ENCODE measurements around the gene ICA1.

The ICA1 gene

GRCh38 chr7:8236780-8237407 is 25.1 kb downstream of the ICA1 start (continued):
- TF ChIP-seq ZNF280C (tag by site-specific recombination; IDR thresholded peaks at IDR 0.05) (no peak), ZNF830 (tag by site-specific recombination; IDR thresholded peaks at IDR 0.05; ENCODE audit: low read depth) (no peak), ATF2 (tag by site-specific recombination; IDR thresholded peaks at IDR 0.05; ENCODE audit: low read depth) (no peak), ZNF768 (tag by site-specific recombination; IDR thresholded peaks at IDR 0.05) (no peak), ZNF221 (tag by site-specific recombination; IDR thresholded peaks at IDR 0.05; ENCODE audit: borderline replicate concordance) (no peak), SETDB1 (IDR thresholded peaks at IDR 0.05; ENCODE audit: insufficient read length, low read length) (no peak)

GRCh38 chr7:8232999-8233847 is 28.7 kb downstream of the ICA1 start:
- TF ChIP-seq ZBTB11 (tag by site-specific recombination; conservative IDR thresholded peaks at IDR 0.05; ENCODE audit: low read depth), result no peak
- CTCF ChIA-PET, result no interaction called here
- no peak overlapping the region for H3K27ac ChIP-seq (ENCODE audit: extremely low read depth, low read depth, low read length)

GRCh38 chr7:8229927-8230326 is 32.0 kb downstream of the ICA1 start:
- Histone ChIP-seq H3K4me1 (ENCODE audit: control insufficient read depth, insufficient read depth, low read length) (no peaks in the 10 kb centered on the region), H3K36me3 (ENCODE audit: control insufficient read depth in 2 of 2, insufficient read depth in 1 of 2, low read length in 2 of 2) (no peaks in the 10 kb centered on the region; a peak in 1 of 3 replicates), H3K9me3 (ENCODE audit: control insufficient read depth, insufficient read depth, low read depth, low read length) (no peaks in the 10 kb centered on the region), H3K4me3 (ENCODE audit: low read depth, low read length) (no peak overlapping the region), H3K27ac (ENCODE audit: extremely low read depth, low read depth, low read length) (no peak overlapping the region)
- ChIA-PET POLR2A (no interaction called here), CTCF (interaction anchor here (0.6 kb wide), 1 partner anchor 812 kb away, joined by 3 read pairs; no protein-coding TSS in a partner anchor)
- TF ChIP-seq PRDM4 (tag by site-specific recombination; IDR thresholded peaks at IDR 0.05) (no peak), ZNF350 (tag by site-specific recombination; IDR thresholded peaks at IDR 0.05) (no peak), SP3 (tag by site-specific recombination; IDR thresholded peaks at IDR 0.05) (no peak), TCF7L2 (IDR thresholded peaks at IDR 0.05; ENCODE audit: borderline replicate concordance, low read depth, low read length) (no peak), ZNF549 (tag by site-specific recombination; IDR thresholded peaks at IDR 0.05) (no peak), ZNF571 (tag by site-specific recombination; IDR thresholded peaks at IDR 0.05) (no peak), ZNF449 (tag by site-specific recombination; IDR thresholded peaks at IDR 0.05) (no peak), ZBTB8A (tag by site-specific recombination; IDR thresholded peaks at IDR 0.05) (no peak), ZBTB7A (tag by site-specific recombination; IDR thresholded peaks at IDR 0.05; ENCODE audit: low read depth) (no peak), ZNF548 (tag by site-specific recombination; IDR thresholded peaks at IDR 0.05) (no peak), ZNF423 (tag by site-specific recombination; IDR thresholded peaks at IDR 0.05) (no peak), ZNF626 (tag by site-specific recombination; IDR thresholded peaks at IDR 0.05) (no peak), ZNF660 (tag by site-specific recombination; IDR thresholded peaks at IDR 0.05) (no peak)

More at GRCh38 chr7:8232999-8233847, 28.7 kb downstream of the ICA1 start:
- H3K9me3 ChIP-seq (ENCODE audit: control insufficient read depth, insufficient read depth, low read depth, low read length), result no peaks in the 10 kb centered on the region
- H3K4me1 ChIP-seq (ENCODE audit: control insufficient read depth, insufficient read depth, low read length), result no peaks in the 10 kb centered on the region
- POLR2A ChIA-PET, result no interaction called here
- H3K4me3 ChIP-seq (ENCODE audit: low read depth, low read length), result no peak overlapping the region
- no peaks in the 10 kb centered on the region for H3K36me3 ChIP-seq (ENCODE audit: control insufficient read depth in 2 of 2, insufficient read depth in 1 of 2, low read length in 2 of 2)

All from HEK293 (cell line).